GM21737 (cell line): Measurements from ENCODE around the gene ANKRD55.
"Not testable (repeated sequence)": the region's sequence is repeated elsewhere in the genome, so short reads cannot be mapped to it uniquely, and the experiment has no call there.

Experiments
- ATAC-seq: cut with Tn5 transposase; IDR thresholded peaks from one replicate; pipeline ENCODE4 v1.9.1; 2021; ENCODE audit warnings: mild to moderate bottlenecking, moderate library complexity; ENCODE audit not compliant: unreplicated experiment

The ANKRD55 gene

GRCh38 chr5:56172241-56172640, 60.9 kb downstream of the ANKRD55 start:
- no peak for ATAC-seq

- ATAC-seq = no peak
Observed at GRCh38 chr5:56170557-56170956, 62.6 kb downstream of the ANKRD55 start.

GRCh38 chr5:56169949-56170348, 63.2 kb downstream of the ANKRD55 start:
- ATAC-seq = no peak

GRCh38 chr5:56169281-56169680, 63.8 kb downstream of the ANKRD55 start:
- no peak for ATAC-seq

GRCh38 chr5:56168066-56168478, 65.1 kb downstream of the ANKRD55 start:
- ATAC-seq = no peak

GRCh38 chr5:56167519-56167918, 65.6 kb downstream of the ANKRD55 start:
- no peak for ATAC-seq

- no peak for ATAC-seq
Observed at GRCh38 chr5:56166671-56167385, 66.3 kb downstream of the ANKRD55 start.

- no peak for ATAC-seq
Observed at GRCh38 chr5:56164376-56164775, 68.8 kb downstream of the ANKRD55 start.

GRCh38 chr5:56161927-56162326, 71.2 kb downstream of the ANKRD55 start:
- ATAC-seq = no peak

- no peak for ATAC-seq
Observed at GRCh38 chr5:56161439-56161823, 71.7 kb downstream of the ANKRD55 start.

GRCh38 chr5:56160723-56161438, 72.2 kb downstream of the ANKRD55 start:
- no peak for ATAC-seq

GRCh38 chr5:56159521-56159947, 73.6 kb downstream of the ANKRD55 start:
- ATAC-seq = no peak

GRCh38 chr5:56158331-56158960, 74.7 kb downstream of the ANKRD55 start:
- no peak for ATAC-seq

- not testable (repeated sequence) for ATAC-seq
Observed at GRCh38 chr5:56157191-56157621, 75.9 kb downstream of the ANKRD55 start.

GRCh38 chr5:56156585-56157190, 76.4 kb downstream of the ANKRD55 start:
- peak; percentile 66 for ATAC-seq

- ATAC-seq = no peak
Observed at GRCh38 chr5:56155992-56156584, 77.0 kb downstream of the ANKRD55 start.

- ATAC-seq = no peak
Observed at GRCh38 chr5:56154732-56155484, 78.2 kb downstream of the ANKRD55 start.

- no peak for ATAC-seq
Observed at GRCh38 chr5:56152437-56152836, 80.7 kb downstream of the ANKRD55 start.

GRCh38 chr5:56150756-56151155, 82.4 kb downstream of the ANKRD55 start:
- ATAC-seq = not testable (repeated sequence)

GRCh38 chr5:56148453-56148971, 84.6 kb downstream of the ANKRD55 start:
- ATAC-seq = peak; percentile 89
